ENCODE measurements around the gene C17orf100. TPM values are rescaled to one million over a fixed set of nuclear protein-coding genes. Genes with fewer than 3 reads are reported as not detected.

Gene C17orf100
- total and polyA plus RNA-seq, 7 donors: 0.34 to 1.4 (median 0.67) TPM

DNA sequence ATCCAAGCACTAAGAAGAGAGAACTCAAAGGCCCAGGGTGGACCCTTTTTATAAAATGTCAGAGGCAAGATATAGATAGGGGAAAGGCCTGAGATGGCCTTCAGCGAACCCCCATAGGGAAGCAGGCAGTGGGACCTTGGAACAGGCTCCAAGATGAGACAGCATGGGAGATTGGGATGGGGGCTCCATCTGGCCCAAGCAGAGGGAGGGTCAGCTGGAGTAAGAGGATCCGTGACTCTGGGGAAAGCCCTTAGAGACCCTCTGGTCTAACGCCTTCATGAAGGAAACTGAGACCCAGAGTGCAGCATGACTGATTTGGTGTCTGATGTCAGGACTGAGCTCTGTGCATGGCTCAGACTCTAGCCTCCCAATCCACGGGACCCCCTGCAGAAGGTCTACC is 30.8 kb downstream of the C17orf100 start:
- no peak for ATAC-seq
- H3K4me1 ChIP-seq: no peaks in the 10 kb centered on the region
- 75 to 81% (median 76%) methylated on average over 4 of the region's 4 CpGs for WGBS, 3 donors
- no peaks in the 10 kb centered on the region for H3K36me3 ChIP-seq (ENCODE audit: insufficient read depth in 1 of 2, low read depth in 1 of 2)
- no peaks in the 10 kb centered on the region for H3K9me3 ChIP-seq
- H3K27ac ChIP-seq: no peak overlapping the region
- no peak overlapping the region for H3K4me3 ChIP-seq
- TF ChIP-seq, protein P1, sequence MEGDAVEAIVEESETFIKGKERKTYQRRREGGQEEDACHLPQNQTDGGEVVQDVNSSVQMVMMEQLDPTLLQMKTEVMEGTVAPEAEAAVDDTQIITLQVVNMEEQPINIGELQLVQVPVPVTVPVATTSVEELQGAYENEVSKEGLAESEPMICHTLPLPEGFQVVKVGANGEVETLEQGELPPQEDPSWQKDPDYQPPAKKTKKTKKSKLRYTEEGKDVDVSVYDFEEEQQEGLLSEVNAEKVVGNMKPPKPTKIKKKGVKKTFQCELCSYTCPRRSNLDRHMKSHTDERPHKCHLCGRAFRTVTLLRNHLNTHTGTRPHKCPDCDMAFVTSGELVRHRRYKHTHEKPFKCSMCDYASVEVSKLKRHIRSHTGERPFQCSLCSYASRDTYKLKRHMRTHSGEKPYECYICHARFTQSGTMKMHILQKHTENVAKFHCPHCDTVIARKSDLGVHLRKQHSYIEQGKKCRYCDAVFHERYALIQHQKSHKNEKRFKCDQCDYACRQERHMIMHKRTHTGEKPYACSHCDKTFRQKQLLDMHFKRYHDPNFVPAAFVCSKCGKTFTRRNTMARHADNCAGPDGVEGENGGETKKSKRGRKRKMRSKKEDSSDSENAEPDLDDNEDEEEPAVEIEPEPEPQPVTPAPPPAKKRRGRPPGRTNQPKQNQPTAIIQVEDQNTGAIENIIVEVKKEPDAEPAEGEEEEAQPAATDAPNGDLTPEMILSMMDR (IDR thresholded peaks at IDR 0.05): no peak
- peaks cover 0 to 40% (median 4%) of the 10 kb centered on the region in 3 donors for H3K27me3 ChIP-seq (ENCODE audit: insufficient read depth in 3 of 3, low read length in 2 of 3)
- intact Hi-C loops (cut with DNase I): no loop called here
- DNase-seq: no peak

- no peaks in the 10 kb centered on the region for H3K9me3 ChIP-seq
- DNase-seq (no peak), ATAC-seq (no peak)
- WGBS, 3 donors: 91 to 92% (median 91%) methylated on average over 3 of the region's 3 CpGs
- no peaks in the 10 kb centered on the region for H3K36me3 ChIP-seq (ENCODE audit: insufficient read depth in 1 of 2, low read depth in 1 of 2)
- H3K4me3 ChIP-seq: no peak overlapping the region
- peaks cover 0 to 37% (median 4%) of the 10 kb centered on the region in 3 donors for H3K27me3 ChIP-seq (ENCODE audit: insufficient read depth in 3 of 3, low read length in 2 of 3)
- TF ChIP-seq, protein P1 (IDR thresholded peaks at IDR 0.05): no peak
- H3K27ac ChIP-seq: no peak overlapping the region
- intact Hi-C loops (cut with DNase I): no loop called here
- H3K4me1 ChIP-seq: no peaks in the 10 kb centered on the region
Observed at GRCh38 chr17:6683081-6683684, 31.6 kb downstream of the C17orf100 start.

DNA sequence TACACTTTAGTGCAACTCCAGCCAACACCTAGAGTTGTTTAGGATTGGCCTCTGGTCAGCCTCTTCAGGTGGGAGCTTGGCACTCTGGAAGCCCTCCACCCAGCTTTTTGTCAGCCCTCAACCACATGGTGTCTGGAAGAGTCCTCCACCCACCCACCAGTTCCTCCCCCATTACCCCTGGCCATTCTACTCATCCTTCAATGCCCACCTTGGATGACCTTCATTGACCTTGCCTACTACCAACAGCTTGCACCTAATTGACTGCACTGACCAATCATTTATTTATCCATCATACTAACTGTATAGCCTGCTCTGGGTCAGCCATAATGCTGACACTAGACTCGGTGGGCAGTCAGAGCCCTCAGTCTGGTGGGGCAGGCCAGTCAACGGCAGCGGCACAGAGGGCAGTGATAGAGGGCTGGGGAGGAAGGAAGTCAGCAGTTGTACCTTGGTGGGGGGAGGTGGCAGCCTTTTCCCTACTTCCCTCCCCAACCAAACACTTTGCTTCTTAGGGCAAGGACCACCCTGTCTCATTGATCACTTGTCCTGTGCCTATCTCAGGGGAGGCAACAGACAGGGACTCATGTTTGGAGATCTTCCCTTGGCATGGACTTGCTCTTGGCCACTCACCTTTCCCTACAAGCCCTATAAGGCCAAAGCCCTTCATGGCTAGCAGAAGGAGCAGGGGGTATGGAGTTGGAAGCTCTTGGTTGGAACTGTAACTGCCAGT is 32.3 kb downstream of the C17orf100 start:
- TF ChIP-seq, protein P1 (IDR thresholded peaks at IDR 0.05): no peak
- peaks cover 0 to 33% (median 2%) of the 10 kb centered on the region in 3 donors for H3K27me3 ChIP-seq (ENCODE audit: insufficient read depth in 3 of 3, low read length in 2 of 3)
- H3K9me3 ChIP-seq: no peaks in the 10 kb centered on the region
- 81 to 89% (median 88%) methylated on average over 3 of the region's 3 CpGs for WGBS, 3 donors
- H3K27ac ChIP-seq: no peak overlapping the region
- DNase-seq: no peak
- no peaks in the 10 kb centered on the region for H3K4me1 ChIP-seq
- no peak overlapping the region for H3K4me3 ChIP-seq
- intact Hi-C loops (cut with DNase I): no loop called here
- no peak for ATAC-seq
- no peaks in the 10 kb centered on the region for H3K36me3 ChIP-seq (ENCODE audit: insufficient read depth in 1 of 2, low read depth in 1 of 2)

DNA sequence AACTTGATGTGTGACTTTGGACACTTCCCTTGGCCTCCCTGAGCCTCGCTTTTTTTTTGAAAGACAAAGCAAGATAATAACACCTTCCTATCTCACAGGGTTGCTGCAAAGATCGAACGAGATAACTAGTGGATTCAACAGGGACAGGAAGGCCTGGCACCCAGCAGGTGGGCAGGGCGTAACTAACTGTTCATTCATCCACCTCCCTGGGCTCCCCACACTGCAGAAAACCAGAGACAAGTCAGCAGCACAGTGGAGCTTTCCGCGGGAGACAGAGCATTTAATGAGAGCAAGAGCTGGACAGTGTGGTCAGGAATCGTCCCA is 32.9 kb downstream of the C17orf100 start:
- intact Hi-C loops (cut with DNase I): no loop called here

More for the DNA sequence above, 32.9 kb downstream of the C17orf100 start:
- H3K9me3 ChIP-seq: no peaks in the 10 kb centered on the region
- no peak for DNase-seq
- 67 to 76% (median 68%) methylated on average over 7 of the region's 7 CpGs for WGBS, 3 donors
- no peak overlapping the region for H3K27ac ChIP-seq
- H3K27me3 ChIP-seq (ENCODE audit: insufficient read depth in 3 of 3, low read length in 2 of 3): peaks cover 0 to 32% (median under 1%) of the 10 kb centered on the region in 3 donors
- no peaks in the 10 kb centered on the region for H3K4me1 ChIP-seq
- TF ChIP-seq, protein P1 (IDR thresholded peaks at IDR 0.05): no peak
- no peaks in the 10 kb centered on the region for H3K36me3 ChIP-seq (ENCODE audit: insufficient read depth in 1 of 2, low read depth in 1 of 2)
- ATAC-seq: no peak
- no peak overlapping the region for H3K4me3 ChIP-seq
